Uterus (tissue), 4 donors: ENCODE results near the gene FCRL6. TPM values are rescaled to one million over a fixed set of nuclear protein-coding genes. Genes with fewer than 3 reads are reported as not detected.

Experiments used
- DNase-seq, 2 donors: peaks; one replicate each; pipeline ENCODE4 v3.0.0-alpha.2; 2019 to 2020
- H3K27ac ChIP-seq, 2 donors: fragments of 200-600 bp; sonication (generic); 1 replicate in 1 of 2; 2 replicates in 1 of 2; pipeline ENCODE4 v1.5.1; 2016 to 2018
- H3K27me3 ChIP-seq, 2 donors: fragments of 200-600 bp; sonication (generic); one replicate each; pipeline ENCODE4 v1.5.1; 2018 to 2019; ENCODE audit warnings: control low read depth in 1 of 2
- H3K36me3 ChIP-seq, 2 donors: fragments of 200-600 bp; sonication (generic); one replicate each; pipeline ENCODE4 v1.5.1; 2019; ENCODE audit warnings: control low read depth in 1 of 2
- H3K4me1 ChIP-seq, 2 donors: fragments of 200-600 bp; sonication (generic); one replicate each; pipeline ENCODE4 v1.5.1; 2018 to 2019; ENCODE audit warnings: control low read depth in 1 of 2
- H3K4me3 ChIP-seq, 2 donors: fragments of 200-600 bp; sonication (generic); 1 replicate in 1 of 2; 2 replicates in 1 of 2; pipeline ENCODE4 v1.5.1; 2018 to 2019; ENCODE audit warnings: mild to moderate bottlenecking in 1 of 2
- H3K9me3 ChIP-seq, 2 donors: fragments of 200-600 bp; sonication (generic); one replicate each; pipeline ENCODE4 v1.5.1; 2019; ENCODE audit warnings: control low read depth in 1 of 2
- POLR2A ChIP-seq, 2 donors: fragments of 450-650 bp; IDR thresholded peaks; one replicate each; pipeline ENCODE4 v1.6.1; 2016; ENCODE audit warnings: antibody characterized with exemption in 2 of 2, mild to moderate bottlenecking in 1 of 2, moderate library complexity in 1 of 2
- intact Hi-C: fragments of 100-400 bp; cut with DNase I; formaldehyde crosslinking; loops from one replicate; pipeline ENCODE4 v1.15.1; 2023; ENCODE audit warnings: low total_unique reads
- total RNA-seq, 4 donors: library from RNA; depleted of rRNA in 3 of 4; stranded (reverse); fragments of >200 nt in 3 of 4; gene quantifications; one replicate each; pipeline versions ENCODE4 v1.1.0 to v1.2.4, GENCODE V29; 2014 to 2023
- TF ChIP-seq, protein P1 (sequence below), 4 experiments: fragments of 200-600 bp in 2 of 4; fragments of 450-650 bp in 2 of 4; sonication (generic) in 2 of 4; IDR thresholded peaks; one replicate each; pipeline ENCODE4 v1.5.1; 2016 to 2019; ENCODE audit warnings: antibody characterized with exemption in 4 of 4, mild to moderate bottlenecking in 2 of 4, moderate library complexity in 1 of 4
- donor health status: DM: yes; HTN: yes; CAD: no.

FCRL6 gene
- total RNA-seq, 4 donors from 2014 or later: 0.21 to 1.1 TPM; not detected in 2

DNA sequence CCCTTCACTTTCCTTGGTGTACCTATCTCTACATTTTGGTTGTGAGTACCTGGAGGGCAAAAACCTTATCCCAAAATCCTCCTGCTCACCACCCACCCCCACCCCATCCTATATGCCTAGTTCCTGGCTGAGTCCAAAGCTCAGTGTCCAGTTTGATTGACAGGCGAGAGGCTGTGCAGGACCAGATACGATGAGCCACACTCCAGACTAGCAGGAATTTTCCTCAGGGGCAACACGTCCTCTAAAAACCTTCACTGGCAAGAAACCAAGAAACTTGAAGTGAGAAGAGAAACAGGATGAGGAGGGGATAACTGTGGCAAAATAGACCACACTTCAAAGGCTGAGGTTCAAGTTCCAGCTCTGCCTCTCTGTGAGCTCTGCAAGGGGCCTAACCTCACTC lies 23.4 kb downstream of the FCRL6 start:
- Histone ChIP-seq H3K36me3 (no peaks in the 10 kb centered on the region), H3K4me1 (no peaks in the 10 kb centered on the region), H3K9me3 (no peaks in the 10 kb centered on the region), H3K27ac (no peak overlapping the region), H3K27me3 (no peaks in the 10 kb centered on the region), H3K4me3 (no peak overlapping the region)
- no peak for TF ChIP-seq POLR2A (IDR thresholded peaks at IDR 0.05)
- TF ChIP-seq, protein P1, sequence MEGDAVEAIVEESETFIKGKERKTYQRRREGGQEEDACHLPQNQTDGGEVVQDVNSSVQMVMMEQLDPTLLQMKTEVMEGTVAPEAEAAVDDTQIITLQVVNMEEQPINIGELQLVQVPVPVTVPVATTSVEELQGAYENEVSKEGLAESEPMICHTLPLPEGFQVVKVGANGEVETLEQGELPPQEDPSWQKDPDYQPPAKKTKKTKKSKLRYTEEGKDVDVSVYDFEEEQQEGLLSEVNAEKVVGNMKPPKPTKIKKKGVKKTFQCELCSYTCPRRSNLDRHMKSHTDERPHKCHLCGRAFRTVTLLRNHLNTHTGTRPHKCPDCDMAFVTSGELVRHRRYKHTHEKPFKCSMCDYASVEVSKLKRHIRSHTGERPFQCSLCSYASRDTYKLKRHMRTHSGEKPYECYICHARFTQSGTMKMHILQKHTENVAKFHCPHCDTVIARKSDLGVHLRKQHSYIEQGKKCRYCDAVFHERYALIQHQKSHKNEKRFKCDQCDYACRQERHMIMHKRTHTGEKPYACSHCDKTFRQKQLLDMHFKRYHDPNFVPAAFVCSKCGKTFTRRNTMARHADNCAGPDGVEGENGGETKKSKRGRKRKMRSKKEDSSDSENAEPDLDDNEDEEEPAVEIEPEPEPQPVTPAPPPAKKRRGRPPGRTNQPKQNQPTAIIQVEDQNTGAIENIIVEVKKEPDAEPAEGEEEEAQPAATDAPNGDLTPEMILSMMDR (IDR thresholded peaks at IDR 0.05): no peak
- intact Hi-C loops: no loop called here
- no peak for DNase-seq

DNA sequence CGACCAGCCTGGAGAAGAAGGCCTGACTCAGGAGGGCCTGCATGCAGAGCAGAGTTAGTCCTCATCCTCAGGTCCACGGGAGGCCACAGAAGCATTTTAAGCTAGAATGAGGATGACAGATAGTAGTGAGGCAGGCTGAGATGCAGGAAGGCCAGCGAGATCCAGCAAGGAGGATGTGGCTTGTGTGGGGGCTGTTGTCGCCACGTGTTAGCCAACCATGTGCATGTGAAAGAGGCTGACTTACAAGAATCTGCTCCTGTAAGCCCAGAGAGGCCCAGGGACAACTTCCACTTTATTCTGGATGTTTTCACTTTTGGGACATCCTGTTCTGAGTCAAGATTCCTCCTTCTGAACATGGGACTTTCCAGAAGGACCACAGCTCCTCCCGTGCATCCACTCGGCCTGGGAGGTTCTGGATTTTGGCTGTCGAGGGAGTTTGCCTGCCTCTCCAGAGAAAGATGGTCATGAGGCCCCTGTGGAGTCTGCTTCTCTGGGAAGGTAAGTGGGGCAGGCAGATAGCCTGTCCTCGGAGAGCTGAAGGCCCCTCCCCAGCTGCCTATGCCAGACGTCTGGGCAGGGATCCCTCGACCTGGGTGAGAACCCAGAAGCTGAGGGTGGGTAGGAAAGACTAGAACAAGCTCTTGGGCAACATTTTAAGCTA lies 24.4 kb downstream of the FCRL6 start, which contains the start of gene SLAMF8:
Gene SLAMF8, plus strand, starts transcription at position 433 of the 661 bp plus-strand sequence. Its CDS starts 26 bp downstream, at position 459.
- Histone ChIP-seq H3K27me3 (no peaks in the 10 kb centered on the region), H3K4me3 (no peak within 1 kb of the TSS), H3K4me1 (no peaks in the 10 kb centered on the region), H3K36me3 (no peaks in the 10 kb centered on the region), H3K27ac (no peak within 1 kb of the TSS), H3K9me3 (no peaks in the 10 kb centered on the region)
- no peak for TF ChIP-seq POLR2A (IDR thresholded peaks at IDR 0.05)
- TF ChIP-seq, protein P1 (IDR thresholded peaks at IDR 0.05): no peak
- intact Hi-C loops: no loop called here
- DNase-seq: no peak

- TF ChIP-seq POLR2A (IDR thresholded peaks at IDR 0.05): no peak
- TF ChIP-seq, protein P1 (IDR thresholded peaks at IDR 0.05): no peak
- Histone ChIP-seq H3K36me3 (no peaks in the 10 kb centered on the region), H3K9me3 (no peaks in the 10 kb centered on the region), H3K27me3 (no peaks in the 10 kb centered on the region), H3K4me3 (no peak overlapping the region), H3K27ac (no peak overlapping the region), H3K4me1 (no peaks in the 10 kb centered on the region)
- intact Hi-C loops: no loop called here
- DNase-seq: no peak
Measured at GRCh38 chr1:159827102-159827490, 24.9 kb downstream of the FCRL6 start.

- H3K9me3 ChIP-seq: no peaks in the 10 kb centered on the region
- intact Hi-C loops: no loop called here
- DNase-seq: no peak
- no peaks in the 10 kb centered on the region for H3K4me1 ChIP-seq
- no peak overlapping the region for H3K4me3 ChIP-seq
- H3K27ac ChIP-seq: no peak overlapping the region
- H3K27me3 ChIP-seq: no peaks in the 10 kb centered on the region
- TF ChIP-seq, protein P1 (IDR thresholded peaks at IDR 0.05): no peak
- TF ChIP-seq POLR2A (IDR thresholded peaks at IDR 0.05): no peak
- H3K36me3 ChIP-seq: no peaks in the 10 kb centered on the region
Measured at GRCh38 chr1:159827549-159827948, 25.4 kb downstream of the FCRL6 start.

DNA sequence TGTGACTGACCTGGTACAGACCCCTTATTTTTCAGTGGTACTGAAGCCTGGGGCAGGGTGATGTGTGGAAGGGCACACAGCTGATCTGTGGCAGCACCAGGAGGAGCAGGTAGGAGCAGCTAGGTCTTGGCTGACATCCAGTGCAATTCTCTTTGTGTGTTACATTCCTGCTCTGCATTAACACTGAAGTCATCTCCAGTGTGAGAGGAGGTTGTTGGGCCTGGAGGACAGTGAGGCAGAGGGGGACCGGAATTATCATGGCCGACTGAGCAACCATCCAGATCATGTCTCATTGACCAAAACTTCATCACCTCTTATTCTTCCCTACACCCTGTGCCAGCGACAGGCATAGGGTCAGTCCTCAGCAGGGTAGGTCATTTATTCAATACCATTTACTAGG lies 26.0 kb downstream of the FCRL6 start:
- H3K4me1 ChIP-seq: no peaks in the 10 kb centered on the region
- H3K4me3 ChIP-seq: no peak overlapping the region
- no peak overlapping the region for H3K27ac ChIP-seq
- H3K36me3 ChIP-seq: no peaks in the 10 kb centered on the region
- intact Hi-C loops: no loop called here
- DNase-seq: no peak
- TF ChIP-seq POLR2A (IDR thresholded peaks at IDR 0.05): no peak
- TF ChIP-seq, protein P1 (IDR thresholded peaks at IDR 0.05): no peak
- H3K27me3 ChIP-seq: no peaks in the 10 kb centered on the region
- H3K9me3 ChIP-seq: no peaks in the 10 kb centered on the region
